GM18508 (cell line): ENCODE data around the gene DTHD1.

Experiments used
- ATAC-seq: cut with Tn5 transposase; IDR thresholded peaks from one replicate; pipeline ENCODE4 v1.9.1; 2021; ENCODE audit warnings: moderate number of reproducible peaks; ENCODE audit not compliant: insufficient read depth, unreplicated experiment

Gene DTHD1

GRCh38 chr4:36312511-36312910, 31.1 kb downstream of the DTHD1 start:
- no peak for ATAC-seq

- no peak for ATAC-seq
Measured at GRCh38 chr4:36313301-36313700, 31.9 kb downstream of the DTHD1 start.

GRCh38 chr4:36313703-36314102, 32.3 kb downstream of the DTHD1 start:
- no peak for ATAC-seq

- no peak for ATAC-seq
Measured at GRCh38 chr4:36316607-36317006, 35.2 kb downstream of the DTHD1 start.

- no peak for ATAC-seq
Measured at GRCh38 chr4:36317721-36318120, 36.3 kb downstream of the DTHD1 start.

- ATAC-seq: no peak
Measured at GRCh38 chr4:36320117-36320896, 38.9 kb downstream of the DTHD1 start.

- no peak for ATAC-seq
Measured at GRCh38 chr4:36321176-36321575, 39.8 kb downstream of the DTHD1 start.

- ATAC-seq: no peak
Measured at GRCh38 chr4:36322921-36323354, 41.5 kb downstream of the DTHD1 start.

GRCh38 chr4:36323816-36324419, 42.5 kb downstream of the DTHD1 start:
- no peak for ATAC-seq

- no peak for ATAC-seq
Measured at GRCh38 chr4:36324808-36325207, 43.4 kb downstream of the DTHD1 start.

GRCh38 chr4:36325499-36325898, 44.1 kb downstream of the DTHD1 start:
- peak; percentile 81 for ATAC-seq

- no peak for ATAC-seq
Measured at GRCh38 chr4:36325926-36326325, 44.5 kb downstream of the DTHD1 start.

- ATAC-seq: no peak
Measured at GRCh38 chr4:36326476-36327029, 45.1 kb downstream of the DTHD1 start.

- ATAC-seq: no peak
Measured at GRCh38 chr4:36327400-36327799, 46.0 kb downstream of the DTHD1 start.

- ATAC-seq: no peak
Measured at GRCh38 chr4:36328130-36328529, 46.7 kb downstream of the DTHD1 start.

GRCh38 chr4:36329228-36329627, 47.8 kb downstream of the DTHD1 start:
- ATAC-seq: no peak

- no peak for ATAC-seq
Measured at GRCh38 chr4:36330796-36331195, 49.4 kb downstream of the DTHD1 start.

GRCh38 chr4:36332023-36332781, 50.8 kb downstream of the DTHD1 start:
- ATAC-seq: peak; percentile 51

- peak; percentile 98 for ATAC-seq
Measured at GRCh38 chr4:36332782-36333131, 51.3 kb downstream of the DTHD1 start.

- no peak for ATAC-seq
Measured at GRCh38 chr4:36333303-36333877, 52.0 kb downstream of the DTHD1 start.
